HG03103 (cell line): ENCODE measurements around the gene KRTAP5-2.
"Not testable (repeated sequence)": the region's sequence is repeated elsewhere in the genome, so short reads cannot be mapped to it uniquely, and the experiment has no call there.

ENCODE experiments used
- ATAC-seq: cut with Tn5 transposase; IDR thresholded peaks from one replicate; pipeline ENCODE4 v1.9.1; 2021; ENCODE audit warnings: low read depth; ENCODE audit not compliant: unreplicated experiment

The KRTAP5-2 gene

GRCh38 chr11:1628506-1629325 lies 30.6 kb upstream of the KRTAP5-2 start:
- ATAC-seq = no peak

- ATAC-seq = no peak
Measured at GRCh38 chr11:1625541-1625940, 27.4 kb upstream of the KRTAP5-2 start.

- no peak for ATAC-seq
Measured at GRCh38 chr11:1624621-1625020, 26.5 kb upstream of the KRTAP5-2 start.

GRCh38 chr11:1623716-1624115 lies 25.6 kb upstream of the KRTAP5-2 start:
- no peak for ATAC-seq

- no peak for ATAC-seq
Measured at GRCh38 chr11:1622086-1622485, 24.0 kb upstream of the KRTAP5-2 start, which contains the start of gene KRTAP5-4. Gene KRTAP5-4 (minus strand): TSS chr11:1622138. CDS start chr11:1622093, 45 bp downstream.

GRCh38 chr11:1619449-1619848 lies 21.4 kb upstream of the KRTAP5-2 start:
- ATAC-seq = no peak

GRCh38 chr11:1618231-1618630 lies 20.1 kb upstream of the KRTAP5-2 start:
- no peak for ATAC-seq

GRCh38 chr11:1608363-1608762 lies 10.3 kb upstream of the KRTAP5-2 start, which contains the start of gene KRTAP5-3:
Gene KRTAP5-3 (minus strand): TSS chr11:1608463. CDS start chr11:1608385, 78 bp downstream.
- no peak for ATAC-seq

GRCh38 chr11:1607901-1608300 lies 9.8 kb upstream of the KRTAP5-2 start:
- ATAC-seq = not testable (repeated sequence)

GRCh38 chr11:1607156-1607845 lies 9.2 kb upstream of the KRTAP5-2 start:
- not testable (repeated sequence) for ATAC-seq

- not testable (repeated sequence) for ATAC-seq
Measured at GRCh38 chr11:1605923-1606322, 7.8 kb upstream of the KRTAP5-2 start.

- ATAC-seq = no peak
Measured at GRCh38 chr11:1604711-1605110, 6.6 kb upstream of the KRTAP5-2 start.

- ATAC-seq = no peak
Measured at GRCh38 chr11:1604181-1604580, 6.1 kb upstream of the KRTAP5-2 start.

GRCh38 chr11:1603629-1604028 lies 5.5 kb upstream of the KRTAP5-2 start:
- ATAC-seq = no peak

GRCh38 chr11:1601663-1602062 lies 3.6 kb upstream of the KRTAP5-2 start:
- not testable (repeated sequence) for ATAC-seq

- no peak for ATAC-seq
Measured at GRCh38 chr11:1600626-1601025, 2.5 kb upstream of the KRTAP5-2 start.

- no peak for ATAC-seq
Measured at GRCh38 chr11:1598816-1599215, 722 bp upstream of the KRTAP5-2 start.

- ATAC-seq = not testable (repeated sequence)
Measured at GRCh38 chr11:1598406-1598805, 312 bp upstream of the KRTAP5-2 start.

- ATAC-seq = no peak
Measured at GRCh38 chr11:1597331-1597993, 632 bp downstream of the KRTAP5-2 start.

GRCh38 chr11:1596576-1597121 lies 1.4 kb downstream of the KRTAP5-2 start:
- not testable (repeated sequence) for ATAC-seq
